Hindlimb muscle (tissue), 1 donor: ENCODE results near the gene CRYBG3. TPM values are rescaled to one million over a fixed set of nuclear protein-coding genes. Genes with fewer than 3 reads are reported as not detected.

Source experiments
- DNase-seq: peaks from one replicate; pipeline ENCODE4 v3.0.0-alpha.2; 2013
- polyA plus RNA-seq: library from polyadenylated mRNA; unstranded; fragments of 120-200 nt; gene quantifications from one replicate; pipeline ENCODE4 v1.2.1, GENCODE V29; 2013; ENCODE audit not compliant: insufficient read length

Gene CRYBG3
- polyA plus RNA-seq, 1 donor = 24.5 TPM

- DNase-seq = no peak
These were observed 127.3 kb downstream of the CRYBG3 start for GRCh38 chr3:97949110-97949485.

GRCh38 chr3:97949743-97950142, 127.9 kb downstream of the CRYBG3 start:
- DNase-seq = no peak

GRCh38 chr3:97950360-97950759, 128.5 kb downstream of the CRYBG3 start:
- DNase-seq = no peak

- no peak for DNase-seq
These were observed 130.5 kb downstream of the CRYBG3 start for GRCh38 chr3:97952280-97952679.

GRCh38 chr3:97952872-97953271, 131.1 kb downstream of the CRYBG3 start:
- DNase-seq = no peak

GRCh38 chr3:97954228-97954827, 132.5 kb downstream of the CRYBG3 start:
- no peak for DNase-seq

GRCh38 chr3:97956051-97956450, 134.2 kb downstream of the CRYBG3 start:
- no peak for DNase-seq

- no peak for DNase-seq
These were observed 136.0 kb downstream of the CRYBG3 start for GRCh38 chr3:97957617-97958311.

GRCh38 chr3:97958396-97958795, 136.6 kb downstream of the CRYBG3 start:
- no peak for DNase-seq

GRCh38 chr3:97958796-97959195, 137.0 kb downstream of the CRYBG3 start:
- no peak for DNase-seq

- no peak for DNase-seq
These were observed 138.1 kb downstream of the CRYBG3 start for GRCh38 chr3:97959872-97960271.

- no peak for DNase-seq
These were observed 138.7 kb downstream of the CRYBG3 start for GRCh38 chr3:97960551-97960950.

GRCh38 chr3:97960993-97961766, 139.4 kb downstream of the CRYBG3 start:
- DNase-seq = peak; percentile 63

- no peak for DNase-seq
These were observed 146.2 kb downstream of the CRYBG3 start for GRCh38 chr3:97967966-97968365.

GRCh38 chr3:97968376-97968775, 146.6 kb downstream of the CRYBG3 start:
- no peak for DNase-seq

GRCh38 chr3:97969541-97969940, 147.7 kb downstream of the CRYBG3 start:
- no peak for DNase-seq

- peak; percentile 50 for DNase-seq
These were observed 148.3 kb downstream of the CRYBG3 start for GRCh38 chr3:97970156-97970555.

GRCh38 chr3:97970956-97971620, 149.3 kb downstream of the CRYBG3 start:
- no peak for DNase-seq

GRCh38 chr3:97971679-97972567, 150.1 kb downstream of the CRYBG3 start, which contains the start of gene RIOX2:
RIOX2 (minus strand) TSS chr3:97972431; CDS start chr3:97967593, 4,838 bp downstream.
- DNase-seq = peak; percentile 73

- no peak for DNase-seq
These were observed 151.2 kb downstream of the CRYBG3 start for GRCh38 chr3:97972976-97973375.

GRCh38 chr3:97974996-97975395, 153.2 kb downstream of the CRYBG3 start:
- DNase-seq = no peak

GRCh38 chr3:97975466-97975865, 153.7 kb downstream of the CRYBG3 start:
- DNase-seq = no peak
